Erythroblast (primary cell): ENCODE data around the gene MYO1D.
"Not testable (repeated sequence)": the region's sequence is repeated elsewhere in the genome, so short reads cannot be mapped to it uniquely, and the experiment has no call there.

ENCODE experiments used
- DNase-seq, 2 experiments: peaks; one replicate each; lab custom pipeline; 2025; lab: John Stamatoyannopoulos, UW
- GATA1 ChIP-seq: IDR thresholded peaks from 2 replicates; pipeline ENCODE4 v1.6.1; 2011; ENCODE audit warnings: low read depth, mild to moderate bottlenecking, control low read depth, low read length, moderate library complexity
- POLR2A ChIP-seq: IDR thresholded peaks from 2 replicates; pipeline ENCODE4 v1.6.1; 2011; ENCODE audit warnings: mild to moderate bottlenecking, low read length

The MYO1D gene

DNA sequence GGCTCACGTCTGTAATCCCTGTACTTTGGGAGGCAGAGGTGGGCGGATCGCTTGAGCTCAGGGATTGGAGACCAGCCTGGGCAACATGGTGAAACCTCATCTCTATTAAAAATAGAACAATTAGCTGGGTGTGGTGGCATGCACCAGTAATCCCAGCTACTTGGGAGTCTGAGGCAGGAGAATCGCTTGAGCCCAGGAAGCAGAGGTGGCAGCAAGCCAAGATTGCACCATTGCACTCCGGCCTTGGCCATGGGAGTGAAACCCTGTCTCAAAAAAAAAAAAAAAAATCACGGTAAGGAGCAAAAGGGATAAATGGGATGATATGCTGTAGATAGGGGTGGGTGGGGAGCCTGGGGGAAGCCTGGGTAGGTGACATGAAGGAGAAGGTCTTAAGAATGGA, 30.7 kb upstream of the MYO1D start:
- TF ChIP-seq GATA1 = no peak
- TF ChIP-seq POLR2A = no peak
- no peak for DNase-seq

DNA sequence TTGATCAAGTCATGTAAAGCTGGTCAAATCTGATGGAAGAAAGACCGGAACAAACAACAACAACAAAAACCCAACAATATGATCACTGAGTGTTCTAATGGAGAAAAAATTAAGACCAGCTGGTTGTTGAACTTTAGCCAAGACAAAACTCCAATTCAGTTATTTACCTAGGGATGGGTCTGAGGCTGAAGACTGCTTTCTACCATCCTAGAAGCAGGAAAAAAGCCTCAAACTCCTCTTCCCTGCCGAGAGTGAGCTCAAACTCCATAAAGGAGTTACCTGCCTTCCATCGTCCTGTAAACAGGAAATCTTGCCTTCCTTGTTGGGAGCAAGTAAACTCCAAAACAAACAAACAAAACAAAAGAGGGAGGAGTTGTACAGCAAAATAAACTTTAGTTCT, 28.0 kb upstream of the MYO1D start:
- TF ChIP-seq POLR2A = no peak
- no peak for TF ChIP-seq GATA1
- DNase-seq = no peak

GRCh38 chr17:32903774-32904673, 27.1 kb upstream of the MYO1D start:
- no peak for DNase-seq
- TF ChIP-seq GATA1 (no peak), POLR2A (no peak)

- no peak for DNase-seq
- TF ChIP-seq POLR2A (no peak), GATA1 (no peak)
Observed at GRCh38 chr17:32901743-32902142, 24.8 kb upstream of the MYO1D start.

DNA sequence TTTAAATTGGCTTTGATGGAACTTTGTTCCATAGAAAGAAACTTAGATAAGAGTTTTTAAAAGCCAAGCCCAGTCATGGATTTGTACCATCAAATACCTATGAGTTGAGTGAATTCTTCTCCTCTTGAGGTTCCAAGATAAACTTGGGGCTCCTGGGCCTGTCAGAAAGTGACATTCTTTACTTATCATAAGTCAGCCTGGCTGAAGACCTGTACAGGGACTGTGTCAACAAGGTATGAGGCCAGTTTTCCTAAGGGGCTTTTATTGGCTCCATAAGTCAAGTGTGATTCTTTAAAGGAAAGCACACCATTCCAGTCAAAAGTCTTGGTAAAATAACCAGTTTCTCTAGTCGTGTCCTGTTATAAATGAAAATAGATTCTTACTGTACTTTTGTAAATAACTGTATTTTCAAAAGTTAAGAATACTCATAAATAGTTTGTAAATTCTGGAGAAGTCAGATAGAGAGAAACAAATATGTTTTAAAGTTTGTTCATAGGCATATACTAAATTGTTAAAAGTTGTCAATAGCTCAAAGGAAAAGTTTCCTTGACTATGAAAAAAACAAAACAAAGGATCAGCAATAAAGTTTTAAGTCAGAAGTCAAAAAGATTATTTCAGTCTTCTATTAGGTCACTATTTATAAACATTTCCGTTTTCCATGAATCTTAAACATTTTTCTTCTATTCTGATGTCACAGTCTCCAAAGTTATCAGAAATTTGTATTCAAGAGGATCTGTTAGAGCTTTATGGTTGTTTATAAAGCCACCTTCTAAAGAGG, 22.5 kb upstream of the MYO1D start:
- peak; percentile 19 to 29 for DNase-seq
- no peak for TF ChIP-seq GATA1
- no peak for TF ChIP-seq POLR2A

- no peak for TF ChIP-seq GATA1
- TF ChIP-seq POLR2A = no peak
- peak; percentile 79 to 81 for DNase-seq
Observed at GRCh38 chr17:32896647-32897258, 19.8 kb upstream of the MYO1D start.

DNA sequence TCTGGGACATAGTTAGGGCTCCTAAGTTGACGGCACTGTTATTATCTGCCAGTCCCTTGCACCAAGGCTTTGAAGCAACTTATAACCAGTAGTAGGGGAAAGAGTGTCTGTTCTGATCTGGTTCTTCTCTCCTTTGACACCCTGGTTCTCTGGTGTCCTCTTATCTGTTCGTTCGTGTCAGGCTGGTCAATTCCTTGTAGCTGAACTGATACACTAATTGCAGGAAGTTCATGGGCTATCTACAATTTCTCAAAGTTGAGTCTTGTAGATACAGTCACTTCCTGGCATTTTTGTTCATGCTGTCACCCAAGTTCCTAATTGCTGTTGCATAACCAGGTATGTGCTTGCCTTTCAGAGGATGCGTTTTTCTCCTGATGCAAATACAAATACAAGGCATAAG, 17.3 kb upstream of the MYO1D start:
- TF ChIP-seq POLR2A = peak; percentile 53
- no peak for TF ChIP-seq GATA1
- DNase-seq = peak; percentile 54 to 70

- not testable (repeated sequence) for DNase-seq
Observed at GRCh38 chr17:32887410-32887809, 10.5 kb upstream of the MYO1D start.

- DNase-seq = not testable (repeated sequence)
Observed at GRCh38 chr17:32886951-32887350, 10.0 kb upstream of the MYO1D start.

GRCh38 chr17:32882734-32883133, 5.8 kb upstream of the MYO1D start:
- peak in 1 of 2 experiments; percentile 27 for DNase-seq
- no peak for TF ChIP-seq POLR2A
- no peak for TF ChIP-seq GATA1

GRCh38 chr17:32882029-32882428, 5.1 kb upstream of the MYO1D start:
- TF ChIP-seq GATA1 = no peak
- TF ChIP-seq POLR2A = no peak
- DNase-seq = peak; percentile 34 to 39

DNA sequence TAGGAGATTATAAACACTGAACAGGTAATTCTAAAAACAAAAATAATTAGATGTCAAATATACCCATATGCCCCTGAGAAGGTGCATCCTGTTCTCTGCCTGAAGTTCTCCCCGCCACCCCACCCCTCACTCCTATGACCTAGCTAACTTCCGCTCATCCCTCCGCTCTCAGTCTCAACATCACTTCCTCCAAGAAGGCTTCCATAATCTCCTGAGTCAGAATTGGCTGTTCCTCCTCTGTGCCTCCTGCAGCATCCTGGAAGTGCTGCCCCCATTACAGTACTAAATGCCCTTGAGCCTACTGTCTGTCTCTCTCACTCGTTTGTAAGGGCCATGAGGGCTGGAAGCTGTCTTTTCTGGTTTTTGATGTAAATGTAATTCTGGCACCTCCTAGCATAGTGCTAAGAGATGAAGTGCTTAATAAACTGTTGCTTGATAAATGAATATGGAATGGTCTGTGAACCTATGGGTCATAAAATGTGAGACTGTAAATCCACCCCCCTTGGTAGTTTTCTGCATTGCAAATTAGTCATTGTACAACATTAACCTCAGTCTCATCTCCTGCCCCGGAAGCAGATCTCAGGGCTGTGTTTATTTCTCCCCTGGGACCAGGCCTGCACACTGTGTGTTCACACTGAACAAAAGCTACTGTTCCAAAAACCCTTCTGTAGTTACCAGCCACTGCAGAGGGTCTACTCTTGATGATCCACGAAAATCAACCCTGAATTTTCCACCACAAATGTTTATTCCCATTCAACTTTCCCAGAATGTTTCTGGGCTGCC, 3.9 kb upstream of the MYO1D start:
- DNase-seq = no peak
- TF ChIP-seq GATA1 (no peak), POLR2A (no peak)

DNA sequence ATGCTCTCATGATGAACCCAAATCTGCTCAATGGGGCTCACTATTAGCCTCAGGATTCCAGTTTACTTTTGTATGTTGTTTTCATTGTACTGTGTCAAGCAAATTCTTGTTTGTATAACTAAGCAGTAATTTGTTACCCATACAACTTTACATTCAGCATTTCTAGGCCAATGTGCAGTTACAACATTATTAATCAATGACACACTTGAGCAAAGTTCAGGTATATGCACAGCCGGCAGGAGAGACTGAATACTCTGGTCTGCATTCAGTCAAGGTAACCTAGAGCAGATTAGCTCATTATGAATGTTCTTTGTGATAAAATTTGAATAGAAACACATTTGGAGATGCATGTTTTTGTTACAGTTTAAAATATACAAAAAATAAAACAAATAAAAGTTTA, 2.2 kb upstream of the MYO1D start:
- no peak for DNase-seq
- TF ChIP-seq GATA1 (no peak), POLR2A (no peak)

- DNase-seq = no peak
- TF ChIP-seq GATA1 = no peak
- peak; percentile 23 for TF ChIP-seq POLR2A
Observed at GRCh38 chr17:32878211-32878610, 1.3 kb upstream of the MYO1D start.
